K562 (cell line): Measurements from ENCODE around the gene TCF12. TPM values are rescaled to one million over a fixed set of nuclear protein-coding genes. Genes with fewer than 3 reads are reported as not detected.

Experiments
- ATAC-seq: fragments of 200-7000 bp; cut with Tn5 transposase; 3 replicates; pipeline ENCODE4 v1.9.1; 2020; ENCODE audit warnings: moderate library complexity
- BruUV-seq: library from RNA; stranded (reverse); fragments of 400-500 nt; replicated peaks from 2 replicates; lab custom pipeline; 2021; lab: Mats Ljungman, UMichigan
- CTCF ChIA-PET: fragments of 300-600 bp; formaldehyde crosslinking; extraction: SDS; loops from one replicate; lab custom pipeline; 2021; ENCODE audit warnings: low intra/inter-chr PET ratio; lab: Yijun Ruan, JAX
- POLR2A ChIA-PET: fragments of 300-600, 350-650 bp; sonication (Branson Sonifier 250); formaldehyde crosslinking; extraction: SDS; loops from one replicate; lab custom pipeline; 2021; ENCODE audit warnings: antibody characterized with exemption, inconsistent platforms; lab: Yijun Ruan, JAX
- DNase-seq, 4 experiments: peaks; one replicate each; pipeline versions ENCODE4 v3.0.0 to v3.0.0-alpha.2; 2011 to 2018; ENCODE audit warnings: low spot score in 3 of 4, mixed read lengths in 3 of 4; ENCODE audit errors: extremely low read depth in 1 of 4
- FAIRE-seq: peaks from 2 replicates; lab custom pipeline; 2011; peaks lifted over from hg19 to GRCh38; lab: Jason Lieb, UNC
- H2AFZ ChIP-seq: 2 replicates; pipeline ENCODE4 v1.6.0; 2011; ENCODE audit warnings: low read depth, low read length, control low read depth, inconsistent platforms
- H3K27ac ChIP-seq: fragments of 200-600 bp; 3 replicates; pipeline ENCODE4 v1.8.0; 2011; ENCODE audit warnings: low read depth, mild to moderate bottlenecking, control low read depth, inconsistent platforms, low read length, moderate library complexity, mixed read lengths; ENCODE audit errors: extremely low read depth
- H3K27me3 ChIP-seq, 2 experiments: fragments of 300-600 bp in 1 of 2; 2 replicates in 1 of 2; 3 replicates in 1 of 2; pipeline versions ENCODE4 v1.6.0 to v1.8.0; 2011; ENCODE audit warnings: inconsistent platforms in 2 of 2, low read length in 2 of 2, mild to moderate bottlenecking in 1 of 2, mixed read lengths in 1 of 2, moderate library complexity in 1 of 2; ENCODE audit not compliant: control insufficient read depth in 2 of 2, insufficient read depth in 2 of 2
- H3K36me3 ChIP-seq: fragments of 300-600 bp; 3 replicates; pipeline ENCODE4 v1.8.0; 2011; ENCODE audit warnings: mild to moderate bottlenecking, low read length, inconsistent platforms; ENCODE audit not compliant: control insufficient read depth, insufficient read depth
- H3K4me1 ChIP-seq, 2 experiments: fragments of 200-600 bp in 1 of 2; replicated peaks in 1 of 2; 2 replicates in 1 of 2; 3 replicates in 1 of 2; pipeline versions ENCODE4 v1.5.1 to v1.8.0; 2011; ENCODE audit warnings: inconsistent platforms in 2 of 2, low read length in 2 of 2, mild to moderate bottlenecking in 1 of 2, mixed read lengths in 1 of 2, moderate library complexity in 1 of 2; ENCODE audit not compliant: control insufficient read depth in 2 of 2, insufficient read depth in 2 of 2
- H3K4me2 ChIP-seq: 2 replicates; pipeline ENCODE4 v1.6.1; 2011; ENCODE audit warnings: low read length, control low read depth, inconsistent platforms, mixed read lengths; ENCODE audit not compliant: insufficient read depth
- H3K4me3 ChIP-seq: fragments of 200-600 bp; sonication (generic), shearing (Covaris generic); 2 replicates; pipeline ENCODE4 v1.5.1; 2016; ENCODE audit warnings: control low read depth, inconsistent platforms
- H3K79me2 ChIP-seq: fragments of 200-600 bp; 3 replicates; pipeline ENCODE4 v1.8.0; 2011; ENCODE audit warnings: low read length, inconsistent platforms; ENCODE audit not compliant: control insufficient read depth, insufficient read depth
- H3K9ac ChIP-seq, 2 experiments: 2 replicates each; pipeline versions ENCODE4 v1.6.0 to v1.6.1; 2011; ENCODE audit warnings: low read depth in 2 of 2, low read length in 2 of 2, control low read depth in 1 of 2, inconsistent platforms in 1 of 2, mild to moderate bottlenecking in 1 of 2, mixed read lengths in 1 of 2; ENCODE audit not compliant: insufficient read depth in 1 of 2
- H3K9me1 ChIP-seq: one replicate; pipeline ENCODE4 v1.6.0; 2011; ENCODE audit warnings: inconsistent platforms, mild to moderate bottlenecking, low read length, moderate library complexity; ENCODE audit not compliant: control insufficient read depth, insufficient read depth
- H3K9me3 ChIP-seq: replicated peaks from 2 replicates; pipeline ENCODE4 v1.5.1; 2011; ENCODE audit warnings: low read depth, low read length, inconsistent platforms; ENCODE audit not compliant: control insufficient read depth, insufficient read depth
- H4K20me1 ChIP-seq: replicated peaks from 2 replicates; pipeline ENCODE4 v1.6.1; 2011; ENCODE audit warnings: low read length, inconsistent platforms, mixed read lengths; ENCODE audit not compliant: control insufficient read depth, insufficient read depth
- BCOR ChIP-seq: fragments of 450-650 bp; IDR thresholded peaks from 2 replicates; pipeline ENCODE4 v1.6.1; 2016
- CHD4 ChIP-seq: fragments of 200-600 bp; sonication (generic); IDR thresholded peaks from 3 replicates; pipeline ENCODE4 v1.6.1; 2012; ENCODE audit warnings: low read depth, mild to moderate bottlenecking, mixed read lengths, low read length, inconsistent platforms; ENCODE audit not compliant: insufficient read depth, insufficient replicate concordance, poor library complexity, severe bottlenecking
- ESRRB ChIP-seq: fragments of 250-450 bp; sonication (Bioruptor Pico); IDR thresholded peaks from 2 replicates; pipeline ENCODE4 v1.5.0; 2020; ENCODE audit warnings: mild to moderate bottlenecking, moderate library complexity, borderline replicate concordance
- NCOA2 ChIP-seq, 2 experiments: fragments of 450-650 bp; IDR thresholded peaks; 2 replicates each; pipeline ENCODE4 v1.6.1; 2018; ENCODE audit warnings: mild to moderate bottlenecking in 2 of 2, moderate library complexity in 1 of 2; ENCODE audit not compliant: partially characterized antibody in 2 of 2
- NFIX ChIP-seq: fragments of 250-450 bp; sonication (Bioruptor Pico); IDR thresholded peaks from 2 replicates; pipeline ENCODE4 v1.4.0; 2020; ENCODE audit warnings: low read depth, mild to moderate bottlenecking, moderate library complexity
- RB1 ChIP-seq: fragments of 450-650 bp; IDR thresholded peaks from 2 replicates; pipeline ENCODE4 v1.6.1; 2017; ENCODE audit warnings: low read depth, mild to moderate bottlenecking
- RBM25 ChIP-seq: fragments of 200-400 bp; formaldehyde crosslinking; IDR thresholded peaks from 2 replicates; pipeline ENCODE4 v1.6.1; 2018; ENCODE audit warnings: low read length, low read depth, moderate library complexity; ENCODE audit not compliant: severe bottlenecking
- SIN3B ChIP-seq: fragments of 450-650 bp; IDR thresholded peaks from 2 replicates; pipeline ENCODE4 v1.6.1; 2017; ENCODE audit warnings: low read depth, mild to moderate bottlenecking, moderate library complexity
- STAT5B ChIP-seq: fragments of 250-450 bp; sonication (Bioruptor Pico); IDR thresholded peaks from 2 replicates; pipeline ENCODE4 v1.8.0; 2021; ENCODE audit warnings: mild to moderate bottlenecking, inconsistent platforms
- ZNF121 ChIP-seq: sonication (generic); formaldehyde crosslinking; conservative IDR thresholded peaks from 2 replicates; pipeline ENCODE4 v1.8.0; 2022; ENCODE audit warnings: missing genetic modification reagents
- ZNF408 ChIP-seq: fragments of 250-450 bp; sonication (Bioruptor Pico); IDR thresholded peaks from 2 replicates; pipeline ENCODE4 v1.4.0; 2020; ENCODE audit warnings: low read depth, mild to moderate bottlenecking, moderate library complexity
- WGBS: fragments of 100-300 bp; shearing (Covaris generic); methylation state at CpG from one replicate; pipeline ENCODE4 v1.1.6; 2016; ENCODE audit warnings: low coverage, mixed read lengths; ENCODE audit not compliant: insufficient coverage; ENCODE audit errors: missing lambda C conversion rate; 5-methylcytosine and 5-hydroxymethylcytosine counted together
- in situ Hi-C: fragments of 300-500 bp; cut with MboI; formaldehyde crosslinking; loops from 4 replicates; pipeline ENCODE4 v1.15.0; 2018; ENCODE audit warnings: inconsistent platforms, mixed read lengths
- intact Hi-C: fragments of 100-400 bp; cut with micrococcal nuclease; formaldehyde crosslinking; loops from 2 replicates; pipeline ENCODE4 v1.14.2; 2022
- polyA plus RNA-seq, 8 experiments: library from polyadenylated mRNA; depleted of rRNA in 4 of 8; stranded (reverse) in 5 of 8; unstranded in 3 of 8; fragments of >200 nt; fragmentation: Nextera tagmentation in 2 of 8; fragmentation: Illumina TruSeq in 1 of 8; extraction: Ambion mirVana in 2 of 8; extraction: Trizol in 1 of 8; gene quantifications; 2 replicates each; pipeline versions ENCODE4 v1.2.1 to v1.2.3, GENCODE V29; 2011 to 2014; ENCODE audit warnings: inconsistent platforms in 1 of 8, missing spikeins in 1 of 8
- total RNA-seq, 7 experiments: library from RNA; depleted of rRNA in 6 of 7; stranded (reverse); fragments of >200 nt in 6 of 7; fragmentation: Illumina TruSeq in 2 of 7; extraction: Trizol in 2 of 7; gene quantifications; 2 replicates each; pipeline versions ENCODE4 v1.2.1 to v1.2.3, GENCODE V29; 2011 to 2021; ENCODE audit warnings: low replicate concordance in 1 of 7
- TF ChIP-seq, protein P1 (sequence below): sonication (generic); IDR thresholded peaks from 2 replicates; pipeline ENCODE4 v1.6.1; 2016
- TF ChIP-seq, protein P2 (sequence below): sonication (generic); formaldehyde crosslinking; IDR thresholded peaks from 2 replicates; pipeline ENCODE4 v1.8.0; 2022; ENCODE audit warnings: mild to moderate bottlenecking, missing genetic modification reagents

TCF12 gene
- total and polyA plus RNA-seq, 9 of the 15 experiments (the other 6 are each of a cell fraction or from before 2014, with no cell fraction given), result 10.5 to 132 (median 52.9) TPM

GRCh38 chr15:56910801-56911200 lies 7.6 kb upstream of the TCF12 start:
- no peak overlapping the region for H3K27ac ChIP-seq
- FAIRE-seq (no peak), ATAC-seq (no peak), DNase-seq (no peak)
- 68% methylated on average over 7 of the region's 7 CpGs for WGBS
- ChIA-PET POLR2A (no interaction called here), CTCF (no interaction called here)
- in situ Hi-C loops, result loop anchor here (10.0 kb wide), 1 partner anchor 394 kb away; no protein-coding TSS in a partner anchor
- intact Hi-C loops, result no loop called here
- no peaks in the 10 kb centered on the region for H3K9me3 ChIP-seq
- no peak overlapping the region for H3K4me2 ChIP-seq
- TF ChIP-seq NCOA2 (IDR thresholded peaks at IDR 0.05; ENCODE audit: partially characterized antibody in 2 of 2) (no peak), STAT5B (CRISPR knock-in tag) (no peak), SIN3B (no peak), NFIX (CRISPR knock-in tag) (no peak), CHD4 (no peak), BCOR (no peak), ZNF121 (CRISPR knock-in tag) (no peak), RB1 (no peak), ESRRB (CRISPR knock-in tag) (no peak), RBM25 (no peak), ZNF408 (CRISPR knock-in tag) (no peak)
- TF ChIP-seq, protein P1, sequence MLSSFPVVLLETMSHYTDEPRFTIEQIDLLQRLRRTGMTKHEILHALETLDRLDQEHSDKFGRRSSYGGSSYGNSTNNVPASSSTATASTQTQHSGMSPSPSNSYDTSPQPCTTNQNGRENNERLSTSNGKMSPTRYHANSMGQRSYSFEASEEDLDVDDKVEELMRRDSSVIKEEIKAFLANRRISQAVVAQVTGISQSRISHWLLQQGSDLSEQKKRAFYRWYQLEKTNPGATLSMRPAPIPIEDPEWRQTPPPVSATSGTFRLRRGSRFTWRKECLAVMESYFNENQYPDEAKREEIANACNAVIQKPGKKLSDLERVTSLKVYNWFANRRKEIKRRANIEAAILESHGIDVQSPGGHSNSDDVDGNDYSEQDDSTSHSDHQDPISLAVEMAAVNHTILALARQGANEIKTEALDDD, result no peak
- TF ChIP-seq, protein P2, sequence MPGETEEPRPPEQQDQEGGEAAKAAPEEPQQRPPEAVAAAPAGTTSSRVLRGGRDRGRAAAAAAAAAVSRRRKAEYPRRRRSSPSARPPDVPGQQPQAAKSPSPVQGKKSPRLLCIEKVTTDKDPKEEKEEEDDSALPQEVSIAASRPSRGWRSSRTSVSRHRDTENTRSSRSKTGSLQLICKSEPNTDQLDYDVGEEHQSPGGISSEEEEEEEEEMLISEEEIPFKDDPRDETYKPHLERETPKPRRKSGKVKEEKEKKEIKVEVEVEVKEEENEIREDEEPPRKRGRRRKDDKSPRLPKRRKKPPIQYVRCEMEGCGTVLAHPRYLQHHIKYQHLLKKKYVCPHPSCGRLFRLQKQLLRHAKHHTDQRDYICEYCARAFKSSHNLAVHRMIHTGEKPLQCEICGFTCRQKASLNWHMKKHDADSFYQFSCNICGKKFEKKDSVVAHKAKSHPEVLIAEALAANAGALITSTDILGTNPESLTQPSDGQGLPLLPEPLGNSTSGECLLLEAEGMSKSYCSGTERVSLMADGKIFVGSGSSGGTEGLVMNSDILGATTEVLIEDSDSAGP (CRISPR knock-in tag), result no peak
- H3K4me1 ChIP-seq, result no peaks in the 10 kb centered on the region; a peak in 1 of 5 replicates
- H3K9ac ChIP-seq, result no peak overlapping the region
- BruUV-seq, result no TSS peak
- no peak overlapping the region for H2AFZ ChIP-seq
- no peaks in the 10 kb centered on the region for H4K20me1 ChIP-seq
- H3K27me3 ChIP-seq, result no peaks in the 10 kb centered on the region
- no peaks in the 10 kb centered on the region for H3K36me3 ChIP-seq
- H3K79me2 ChIP-seq, result no peaks in the 10 kb centered on the region
- no peaks in the 10 kb centered on the region for H3K9me1 ChIP-seq
- H3K4me3 ChIP-seq, result no peak overlapping the region
